GM23248 (cell line): Measurements from ENCODE around the gene RBM45.

Experiments
- EZH2 ChIP-seq: fragments of 200-600 bp; sonication (generic); IDR thresholded peaks from 2 replicates; pipeline ENCODE4 v1.6.1; 2018; ENCODE audit warnings: antibody characterized with exemption, mild to moderate bottlenecking; ENCODE audit not compliant: insufficient read depth, poor library complexity, severe bottlenecking
- EZH2phosphoT487 ChIP-seq: fragments of 200-600 bp; sonication (generic); IDR thresholded peaks from 2 replicates; pipeline ENCODE4 v1.6.1; 2018; ENCODE audit warnings: antibody characterized with exemption, moderate library complexity, mild to moderate bottlenecking, low read depth; ENCODE audit not compliant: insufficient read depth

- TF ChIP-seq EZH2phosphoT487 (no peak), EZH2 (no peak)
Observed at GRCh38 chr2:178074123-178075005, 37.9 kb upstream of the RBM45 start.
